Measurements from ENCODE around the gene TRABD2A. TPM values are rescaled to one million over a fixed set of nuclear protein-coding genes. Genes with fewer than 3 reads are reported as not detected.

Gene TRABD2A
- total RNA-seq, 1 donor from 2014 or later: 56.3 TPM

DNA sequence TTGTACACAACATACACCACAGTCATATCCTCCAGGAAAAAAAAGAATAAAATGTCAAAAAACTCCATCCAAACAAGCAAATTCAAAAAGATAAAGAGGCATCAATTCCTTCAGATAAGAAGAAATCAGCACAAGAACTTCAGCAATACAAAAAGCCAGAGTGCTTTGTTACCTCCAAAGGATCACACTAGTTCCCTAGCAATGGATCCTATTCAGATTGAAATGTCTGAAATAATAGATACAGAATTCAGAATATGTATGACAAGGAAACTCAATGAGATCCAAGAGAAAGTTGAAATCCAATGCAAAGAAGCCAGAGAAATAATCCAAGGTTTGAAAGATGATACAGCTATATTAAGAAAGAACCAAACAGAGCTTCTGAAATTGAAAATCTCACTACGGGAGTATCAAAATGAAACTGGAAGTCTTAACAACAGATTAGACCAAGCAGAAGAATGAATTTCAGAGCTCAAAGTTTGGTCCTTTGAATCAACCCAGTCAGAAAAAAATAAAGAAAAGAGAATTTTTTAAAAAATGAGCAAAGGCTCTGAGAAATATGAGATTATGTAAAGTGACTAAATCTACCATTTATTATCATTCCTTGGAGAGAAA, 80.6 kb downstream of the TRABD2A start:
- DNase-seq: no peak
- no peak overlapping the region for H3K27ac Mint-ChIP-seq
- intact Hi-C loops (cut with micrococcal nuclease): no loop called here
- H3K36me3 Mint-ChIP-seq (ENCODE audit: low read depth): peaks cover 4% of the 10 kb centered on the region
- peaks cover 15% of the 10 kb centered on the region for H3K4me1 Mint-ChIP-seq
- peak overlapping the region; percentile 28 for H3K4me3 Mint-ChIP-seq
- peaks cover 6% of the 10 kb centered on the region for H3K9me3 Mint-ChIP-seq
- H3K27me3 Mint-ChIP-seq: peaks cover 6% of the 10 kb centered on the region

DNA sequence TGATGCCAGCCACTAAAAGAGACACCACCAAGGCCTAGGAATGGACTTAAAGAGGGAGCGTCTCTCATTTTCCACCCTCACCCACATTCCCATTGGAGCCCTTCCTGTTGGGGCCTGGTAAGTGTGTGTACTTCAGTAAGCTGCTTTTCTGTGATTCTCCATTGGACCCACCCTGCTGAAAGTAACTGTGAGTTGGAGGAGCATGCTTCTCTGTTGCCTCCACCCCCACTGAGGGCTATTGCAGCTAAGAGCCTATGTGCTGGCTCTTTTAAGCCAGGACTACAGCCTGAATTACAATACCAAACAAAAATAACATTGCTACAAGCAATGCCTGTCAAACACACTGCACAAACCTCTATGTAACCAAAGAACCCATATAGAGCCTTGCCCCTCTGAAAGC, 81.1 kb downstream of the TRABD2A start:
- Mint-ChIP-seq H3K9me3 (peaks cover 6% of the 10 kb centered on the region), H3K27me3 (peaks cover 6% of the 10 kb centered on the region), H3K4me1 (peaks cover 15% of the 10 kb centered on the region), H3K36me3 (ENCODE audit: low read depth) (peaks cover 4% of the 10 kb centered on the region), H3K27ac (no peak overlapping the region), H3K4me3 (peak overlapping the region; percentile 28)
- intact Hi-C loops (cut with micrococcal nuclease): no loop called here
- no peak for DNase-seq

DNA sequence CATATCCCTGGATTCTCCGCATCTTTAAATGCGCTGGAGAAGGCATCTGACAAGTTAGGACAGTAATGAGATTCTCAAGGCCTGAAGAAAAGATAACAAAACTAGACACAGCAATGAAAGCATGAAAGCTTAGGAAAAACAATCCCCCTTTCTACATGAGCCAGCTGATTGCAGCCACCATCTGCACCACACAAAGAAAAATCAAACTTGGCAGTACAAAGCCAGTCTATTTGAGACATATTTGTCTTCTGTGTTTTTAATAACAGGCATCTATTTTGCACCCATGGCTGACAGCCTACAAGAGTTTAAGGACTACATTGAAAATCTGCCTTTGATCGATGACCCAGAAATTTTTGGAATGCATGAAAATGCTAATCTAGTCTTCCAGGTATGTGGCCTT, 83.6 kb downstream of the TRABD2A start:
- no peak overlapping the region for H3K4me3 Mint-ChIP-seq
- peaks cover 17% of the 10 kb centered on the region for H3K9me3 Mint-ChIP-seq
- intact Hi-C loops (cut with micrococcal nuclease): no loop called here
- peaks cover 4% of the 10 kb centered on the region for H3K36me3 Mint-ChIP-seq (ENCODE audit: low read depth)
- H3K27me3 Mint-ChIP-seq: peaks cover 4% of the 10 kb centered on the region
- H3K27ac Mint-ChIP-seq: no peak overlapping the region
- peaks cover 18% of the 10 kb centered on the region for H3K4me1 Mint-ChIP-seq
- no peak for DNase-seq

DNA sequence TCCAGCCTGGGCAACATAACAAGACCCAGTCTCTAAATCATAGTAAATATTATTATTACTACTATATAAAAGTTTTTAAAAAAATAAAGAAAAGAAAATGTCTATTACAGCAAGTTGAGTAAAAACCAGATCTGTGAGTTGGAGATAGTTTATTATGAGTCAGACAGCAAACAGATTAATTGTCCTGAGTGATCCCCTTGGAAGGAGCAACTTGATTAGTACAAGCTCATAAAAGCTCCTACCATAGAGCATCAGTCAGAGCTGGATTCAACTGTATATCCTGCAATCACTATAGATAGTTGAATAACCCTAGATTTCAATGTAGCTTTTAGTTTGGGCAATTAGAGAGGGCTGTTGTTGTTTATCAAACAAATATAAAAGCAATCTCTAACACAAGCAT, 84.1 kb downstream of the TRABD2A start:
- H3K4me3 Mint-ChIP-seq: no peak overlapping the region
- intact Hi-C loops (cut with micrococcal nuclease): no loop called here
- DNase-seq: no peak
- no peak overlapping the region for H3K27ac Mint-ChIP-seq
- H3K4me1 Mint-ChIP-seq: peaks cover 14% of the 10 kb centered on the region
- peaks cover 13% of the 10 kb centered on the region for H3K9me3 Mint-ChIP-seq
- H3K36me3 Mint-ChIP-seq (ENCODE audit: low read depth): peaks cover 2% of the 10 kb centered on the region
- peaks cover under 1% of the 10 kb centered on the region for H3K27me3 Mint-ChIP-seq

DNA sequence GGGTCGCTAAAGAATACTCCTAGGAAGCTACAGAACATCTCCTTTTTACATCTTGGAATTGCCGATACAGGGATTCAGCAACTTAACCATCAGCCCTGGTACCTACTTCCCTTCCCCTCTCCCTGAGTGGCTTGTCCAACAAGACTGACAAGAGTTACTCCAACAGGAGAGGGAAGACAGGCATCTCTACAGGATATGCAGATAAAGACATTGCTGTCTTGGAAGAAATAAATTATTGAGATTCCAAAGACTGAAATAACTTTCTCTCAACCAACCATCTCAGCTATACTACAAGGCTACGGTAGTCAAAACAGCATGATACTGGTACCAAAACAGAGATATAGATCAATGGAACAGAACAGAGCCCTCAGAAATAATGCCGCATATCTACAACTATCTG, 87.2 kb downstream of the TRABD2A start:
- intact Hi-C loops (cut with micrococcal nuclease): no loop called here
- Mint-ChIP-seq H3K9me3 (peaks cover 11% of the 10 kb centered on the region), H3K36me3 (ENCODE audit: low read depth) (peaks cover 2% of the 10 kb centered on the region), H3K4me3 (no peak overlapping the region), H3K27ac (no peak overlapping the region), H3K4me1 (peaks cover 3% of the 10 kb centered on the region), H3K27me3 (no peaks in the 10 kb centered on the region)
- DNase-seq: no peak

DNA sequence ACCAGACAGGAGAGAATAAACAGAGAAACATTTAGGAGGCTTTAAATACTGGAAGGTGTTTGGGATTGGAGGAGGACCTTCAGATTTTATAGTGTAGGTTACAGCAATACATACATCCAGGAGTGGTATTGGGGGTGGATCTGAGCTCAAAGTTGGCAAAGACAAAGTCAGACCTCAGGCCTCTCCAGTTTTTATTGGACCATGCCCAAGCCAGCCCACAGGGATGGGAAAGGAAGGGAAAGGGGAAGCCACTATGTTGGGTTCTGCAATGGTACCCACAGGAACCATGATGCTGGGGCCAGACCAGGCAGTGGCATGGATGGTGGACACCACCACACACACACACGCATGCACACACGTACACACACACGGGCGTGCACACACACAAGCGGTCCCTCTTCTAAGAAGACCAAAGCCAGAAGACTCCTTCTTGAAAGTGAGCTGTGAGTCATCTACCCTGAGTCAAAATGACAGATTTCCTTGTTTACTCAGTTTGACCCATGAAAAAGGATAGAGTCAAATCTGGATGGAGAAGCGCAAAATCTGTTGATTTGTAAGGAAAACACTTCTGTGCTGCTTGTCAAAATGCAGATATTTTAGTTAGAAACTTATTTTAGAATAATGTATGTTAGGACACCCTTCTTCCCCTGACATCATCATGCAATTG, 87.9 kb downstream of the TRABD2A start:
- Mint-ChIP-seq H3K36me3 (ENCODE audit: low read depth) (peaks cover 2% of the 10 kb centered on the region), H3K9me3 (peaks cover 11% of the 10 kb centered on the region), H3K4me3 (no peak overlapping the region), H3K4me1 (peaks cover 3% of the 10 kb centered on the region), H3K27ac (no peak overlapping the region), H3K27me3 (no peaks in the 10 kb centered on the region)
- DNase-seq: no peak
- intact Hi-C loops (cut with micrococcal nuclease): no loop called here

DNA sequence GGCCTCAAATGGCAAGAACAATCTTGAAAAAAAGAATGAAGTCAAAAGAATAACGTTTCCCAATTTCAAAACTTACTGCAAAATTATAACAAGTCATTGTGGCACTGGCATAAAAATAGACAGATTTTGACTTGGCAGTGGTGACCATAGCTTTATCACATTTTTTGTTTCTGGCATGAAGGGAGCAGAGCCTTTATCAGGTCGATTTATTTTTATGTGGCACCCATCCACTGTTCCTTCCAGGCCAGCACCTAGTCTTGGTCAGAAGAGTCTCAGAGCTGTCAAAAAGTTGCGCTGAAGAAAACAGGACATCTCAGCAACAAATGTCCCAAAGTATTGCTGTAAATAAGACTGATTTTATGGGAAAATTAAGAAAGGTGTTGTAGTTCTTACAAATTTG, 92.4 kb downstream of the TRABD2A start:
- Mint-ChIP-seq H3K36me3 (ENCODE audit: low read depth) (peaks cover 9% of the 10 kb centered on the region), H3K27me3 (no peaks in the 10 kb centered on the region), H3K9me3 (peaks cover 23% of the 10 kb centered on the region), H3K4me3 (no peak overlapping the region), H3K27ac (no peak overlapping the region), H3K4me1 (peaks cover 18% of the 10 kb centered on the region)
- intact Hi-C loops (cut with micrococcal nuclease): no loop called here
- peak; percentile 30 for DNase-seq

DNA sequence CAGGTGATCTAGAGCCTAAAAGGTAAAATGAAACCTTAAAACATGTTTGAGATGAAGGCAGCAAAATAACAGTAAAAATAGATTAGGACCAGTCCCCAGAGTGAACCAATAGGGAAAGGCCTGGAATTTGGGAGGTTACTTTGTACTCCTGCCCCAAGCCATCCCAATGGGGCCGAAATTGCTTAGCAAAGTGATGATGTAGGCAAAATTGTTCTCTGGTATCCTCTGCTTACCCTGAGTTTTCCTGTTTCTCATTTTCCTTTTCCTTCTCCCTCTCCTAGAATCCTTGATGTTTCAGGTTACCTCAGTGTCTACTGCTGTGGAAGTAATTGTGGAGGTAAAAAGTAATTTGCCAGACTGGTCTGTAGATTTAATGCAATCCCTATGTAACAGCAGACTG, 92.9 kb downstream of the TRABD2A start:
- H3K36me3 Mint-ChIP-seq (ENCODE audit: low read depth): peaks cover 9% of the 10 kb centered on the region
- peaks cover 18% of the 10 kb centered on the region for H3K9me3 Mint-ChIP-seq

DNA sequence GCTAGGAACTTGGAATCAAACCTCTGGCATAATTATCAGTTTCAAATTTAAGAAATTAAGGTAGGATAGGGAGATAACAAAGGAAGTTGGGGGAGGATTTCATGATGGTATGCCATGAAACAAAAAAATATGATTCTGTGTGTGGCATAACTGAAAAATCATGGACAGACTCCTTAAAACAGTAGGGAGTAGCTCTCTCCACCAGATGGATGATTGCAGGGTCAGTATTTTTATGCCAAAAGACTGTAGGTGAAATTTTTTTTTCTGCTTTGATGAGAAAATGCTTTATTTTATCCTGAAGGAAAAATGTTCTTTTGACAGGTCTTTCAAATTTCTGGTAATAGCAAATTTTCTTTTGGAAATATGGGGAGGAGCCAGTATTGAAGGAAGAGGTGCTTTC, 94.3 kb downstream of the TRABD2A start:
- H3K27ac Mint-ChIP-seq: no peak overlapping the region
- DNase-seq: peak; percentile 6
- intact Hi-C loops (cut with micrococcal nuclease): no loop called here
- H3K9me3 Mint-ChIP-seq: peaks cover 12% of the 10 kb centered on the region
- peaks cover 32% of the 10 kb centered on the region for H3K4me1 Mint-ChIP-seq
- H3K36me3 Mint-ChIP-seq (ENCODE audit: low read depth): peaks cover 8% of the 10 kb centered on the region
- no peak overlapping the region for H3K4me3 Mint-ChIP-seq
- no peaks in the 10 kb centered on the region for H3K27me3 Mint-ChIP-seq

More for the DNA sequence above, 92.9 kb downstream of the TRABD2A start:
- Mint-ChIP-seq H3K27me3 (no peaks in the 10 kb centered on the region), H3K4me1 (peaks cover 20% of the 10 kb centered on the region), H3K4me3 (no peak overlapping the region), H3K27ac (no peak overlapping the region)
- peak; percentile 42 for DNase-seq
- intact Hi-C loops (cut with micrococcal nuclease): no loop called here

DNA sequence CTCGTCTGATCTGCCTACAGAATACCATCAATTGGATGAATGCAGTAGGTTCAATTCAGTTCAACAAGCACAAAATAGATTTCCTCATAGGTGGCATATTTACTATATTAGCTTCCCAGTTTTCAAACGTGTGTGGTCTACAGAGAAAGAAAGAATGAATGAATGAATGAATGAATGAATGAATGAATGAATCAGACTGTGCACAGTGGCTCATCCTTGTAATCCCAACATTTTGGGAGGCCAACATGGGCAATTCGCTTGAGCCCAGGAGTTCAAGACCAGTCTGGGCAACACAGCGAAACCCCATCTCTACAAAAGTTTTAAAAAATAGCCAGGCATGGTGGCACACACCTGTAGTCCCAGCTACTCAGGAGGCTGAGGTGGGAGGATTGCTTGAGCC, 94.9 kb downstream of the TRABD2A start:
- H3K27ac Mint-ChIP-seq: no peak overlapping the region
- intact Hi-C loops (cut with micrococcal nuclease): no loop called here
- H3K9me3 Mint-ChIP-seq: peaks cover 13% of the 10 kb centered on the region
- H3K36me3 Mint-ChIP-seq (ENCODE audit: low read depth): peaks cover 9% of the 10 kb centered on the region
- peak; percentile 22 for DNase-seq
- H3K27me3 Mint-ChIP-seq: no peaks in the 10 kb centered on the region
- H3K4me1 Mint-ChIP-seq: peaks cover 38% of the 10 kb centered on the region
- H3K4me3 Mint-ChIP-seq: no peak overlapping the region

DNA sequence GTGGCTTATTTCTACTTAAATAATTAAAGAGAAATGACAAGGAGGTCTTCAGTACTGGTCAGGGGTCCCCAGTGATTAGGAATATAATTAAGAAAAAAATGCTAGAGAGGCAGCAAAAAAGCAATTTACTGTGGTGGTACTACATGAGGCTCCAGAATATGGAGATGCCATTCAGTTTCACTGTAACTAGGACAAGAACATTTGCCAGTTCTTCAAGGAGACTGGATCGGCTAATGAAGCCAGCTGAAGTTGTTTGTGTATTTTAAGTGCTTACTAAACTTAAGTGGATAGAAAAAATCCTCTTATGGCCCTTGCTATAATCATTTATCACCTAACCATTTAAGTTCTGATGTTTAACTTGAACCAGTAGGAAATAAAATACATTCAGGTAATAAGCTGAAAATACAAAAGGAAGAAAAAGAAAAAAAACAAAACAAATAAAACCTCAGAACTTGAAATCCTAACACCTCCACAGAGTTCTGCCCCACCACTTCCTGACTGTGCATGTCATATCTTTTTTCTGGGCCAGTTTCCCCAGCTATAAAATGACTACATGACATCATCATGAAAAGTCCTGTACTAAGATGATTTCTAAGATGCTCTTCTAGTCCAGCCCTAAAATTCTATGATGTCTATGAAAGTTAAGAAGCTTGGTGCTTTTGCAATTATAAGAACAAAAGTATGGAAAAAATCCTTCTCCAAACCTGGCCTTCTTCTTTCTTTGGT, 98.0 kb downstream of the TRABD2A start:
- Mint-ChIP-seq H3K36me3 (ENCODE audit: low read depth) (peaks cover 20% of the 10 kb centered on the region), H3K27ac (peak overlapping the region; percentile 90), H3K27me3 (no peaks in the 10 kb centered on the region), H3K4me3 (peak overlapping the region; percentile 50), H3K9me3 (peaks cover 30% of the 10 kb centered on the region), H3K4me1 (peaks cover 60% of the 10 kb centered on the region)
- DNase-seq: peak; percentile 81
- intact Hi-C loops (cut with micrococcal nuclease): loop anchor here (1.0 to 2.0 kb wide), 4 partner anchors 34 to 142 kb away; partner anchors contain the start of gene TRABD2A

DNA sequence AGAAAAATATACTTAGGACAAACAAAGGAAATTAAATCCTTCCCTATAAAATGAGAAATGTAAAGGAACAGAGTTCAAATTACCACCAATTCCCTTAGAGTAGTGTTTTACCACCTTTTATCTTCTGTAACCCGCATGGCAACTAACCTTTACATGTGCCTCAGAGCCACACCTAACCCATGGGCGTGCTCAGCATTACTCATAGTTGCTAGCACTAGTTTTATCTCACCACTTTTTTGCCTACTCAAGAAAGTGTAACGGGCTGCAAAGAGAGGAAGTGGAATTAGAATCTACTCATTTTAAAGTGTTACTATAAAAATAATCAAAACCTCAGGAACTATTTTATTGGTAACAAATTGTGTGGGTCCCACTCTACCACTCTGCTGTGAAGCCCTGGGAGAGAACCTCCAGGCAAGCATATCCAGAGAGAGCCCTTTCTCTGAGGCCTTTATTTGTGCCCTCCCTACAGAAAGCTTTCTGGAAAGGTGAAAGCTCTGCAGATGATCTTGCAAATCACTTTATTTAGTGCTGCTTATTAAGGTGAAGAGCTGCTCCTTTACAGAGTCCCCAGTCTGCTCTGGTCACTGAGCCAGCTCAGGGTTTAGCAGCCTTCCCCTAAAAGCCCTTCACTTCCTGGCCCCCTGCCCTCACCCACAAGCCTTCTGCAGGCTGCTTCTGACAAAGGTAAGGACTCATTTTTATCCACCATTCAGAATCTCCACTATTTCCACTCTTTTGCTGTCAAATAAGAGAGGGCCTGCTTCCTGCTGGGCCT, 98.8 kb downstream of the TRABD2A start:
- H3K9me3 Mint-ChIP-seq: peaks cover 30% of the 10 kb centered on the region
- H3K4me3 Mint-ChIP-seq: peak overlapping the region; percentile 50
- peak; percentile 86 for DNase-seq
- peak overlapping the region; percentile 90 for H3K27ac Mint-ChIP-seq
- no peaks in the 10 kb centered on the region for H3K27me3 Mint-ChIP-seq
- H3K36me3 Mint-ChIP-seq (ENCODE audit: low read depth): peaks cover 19% of the 10 kb centered on the region
- intact Hi-C loops (cut with micrococcal nuclease): loop anchor here (2.0 kb wide), 3 partner anchors 67 to 143 kb away; partner anchors contain the start of gene TRABD2A
- peaks cover 57% of the 10 kb centered on the region for H3K4me1 Mint-ChIP-seq

DNA sequence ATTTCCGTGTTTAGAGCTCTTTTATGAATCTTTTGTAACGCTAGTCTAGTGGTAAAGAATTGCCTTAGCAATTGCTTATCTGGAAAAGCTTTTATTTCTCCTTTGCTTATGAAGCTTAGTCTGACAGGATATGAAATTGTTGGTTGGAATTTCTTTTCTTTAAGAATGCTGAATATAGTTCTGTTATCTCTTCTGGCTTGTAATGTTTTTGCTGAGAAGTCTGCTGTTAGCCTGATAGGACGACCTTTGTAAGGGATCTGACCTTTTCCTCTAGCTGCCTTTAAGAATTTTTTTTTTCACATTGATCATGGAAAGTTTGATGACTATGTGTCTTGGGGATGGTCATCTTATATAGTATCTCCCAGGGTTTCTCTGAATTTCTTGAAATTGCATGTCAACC, 101.1 kb downstream of the TRABD2A start:
- Mint-ChIP-seq H3K27me3 (no peaks in the 10 kb centered on the region), H3K4me3 (peak overlapping the region; percentile 4), H3K27ac (peak overlapping the region; percentile 39), H3K9me3 (peaks cover 28% of the 10 kb centered on the region), H3K36me3 (ENCODE audit: low read depth) (peaks cover 16% of the 10 kb centered on the region), H3K4me1 (peaks cover 52% of the 10 kb centered on the region)
- no peak for DNase-seq
- intact Hi-C loops (cut with micrococcal nuclease): no loop called here

Measured in activated CD4-positive, alpha-beta T cell treated with anti-CD3 and anti-CD28 coated beads, Interleukin-2, amount 10 ng/mL, durations not matched to agents 24 days and 14 days (primary cell).